ENCODE measurements around the gene INSIG1. TPM values are rescaled to one million over a fixed set of nuclear protein-coding genes. Genes with fewer than 3 reads are reported as not detected.

Gene INSIG1
- total RNA-seq, 1 donor from 2014 or later, result 90.7 TPM

DNA sequence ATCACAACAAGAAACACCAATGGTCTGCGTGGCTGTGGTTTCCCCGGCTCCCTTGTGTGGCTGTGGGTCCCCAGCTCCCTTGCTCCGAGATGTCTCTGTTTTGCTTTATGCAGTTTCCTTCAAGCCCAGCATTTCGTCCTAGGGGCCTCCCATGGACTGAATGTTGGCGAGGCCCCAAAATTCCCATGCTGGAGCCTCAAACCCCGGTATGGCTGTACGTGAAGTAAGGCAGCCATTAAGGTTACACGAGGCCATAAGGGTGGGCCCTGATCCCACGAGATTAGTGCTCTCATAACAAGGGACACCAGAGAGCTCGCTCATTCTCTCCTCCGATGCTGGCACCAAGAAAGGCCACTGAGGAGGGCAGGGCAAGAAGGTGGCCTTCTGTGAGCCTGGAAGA is 44.6 kb downstream of the INSIG1 start:
- Histone ChIP-seq H3K9me3 (no peaks in the 10 kb centered on the region), H3K4me3 (no peak overlapping the region), H3K4me1 (no peaks in the 10 kb centered on the region), H3K36me3 (no peaks in the 10 kb centered on the region), H3K27me3 (peaks cover 6% of the 10 kb centered on the region), H3K27ac (no peak overlapping the region)
- TF ChIP-seq, protein P1, sequence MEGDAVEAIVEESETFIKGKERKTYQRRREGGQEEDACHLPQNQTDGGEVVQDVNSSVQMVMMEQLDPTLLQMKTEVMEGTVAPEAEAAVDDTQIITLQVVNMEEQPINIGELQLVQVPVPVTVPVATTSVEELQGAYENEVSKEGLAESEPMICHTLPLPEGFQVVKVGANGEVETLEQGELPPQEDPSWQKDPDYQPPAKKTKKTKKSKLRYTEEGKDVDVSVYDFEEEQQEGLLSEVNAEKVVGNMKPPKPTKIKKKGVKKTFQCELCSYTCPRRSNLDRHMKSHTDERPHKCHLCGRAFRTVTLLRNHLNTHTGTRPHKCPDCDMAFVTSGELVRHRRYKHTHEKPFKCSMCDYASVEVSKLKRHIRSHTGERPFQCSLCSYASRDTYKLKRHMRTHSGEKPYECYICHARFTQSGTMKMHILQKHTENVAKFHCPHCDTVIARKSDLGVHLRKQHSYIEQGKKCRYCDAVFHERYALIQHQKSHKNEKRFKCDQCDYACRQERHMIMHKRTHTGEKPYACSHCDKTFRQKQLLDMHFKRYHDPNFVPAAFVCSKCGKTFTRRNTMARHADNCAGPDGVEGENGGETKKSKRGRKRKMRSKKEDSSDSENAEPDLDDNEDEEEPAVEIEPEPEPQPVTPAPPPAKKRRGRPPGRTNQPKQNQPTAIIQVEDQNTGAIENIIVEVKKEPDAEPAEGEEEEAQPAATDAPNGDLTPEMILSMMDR (IDR thresholded peaks at IDR 0.05), result no peak
- ATAC-seq, result no peak
- intact Hi-C loops (cut with DNase I), result loop anchor here (10.0 kb wide), 2 partner anchors 158 to 418 kb away; no protein-coding TSS in a partner anchor
- DNase-seq, result no peak

DNA sequence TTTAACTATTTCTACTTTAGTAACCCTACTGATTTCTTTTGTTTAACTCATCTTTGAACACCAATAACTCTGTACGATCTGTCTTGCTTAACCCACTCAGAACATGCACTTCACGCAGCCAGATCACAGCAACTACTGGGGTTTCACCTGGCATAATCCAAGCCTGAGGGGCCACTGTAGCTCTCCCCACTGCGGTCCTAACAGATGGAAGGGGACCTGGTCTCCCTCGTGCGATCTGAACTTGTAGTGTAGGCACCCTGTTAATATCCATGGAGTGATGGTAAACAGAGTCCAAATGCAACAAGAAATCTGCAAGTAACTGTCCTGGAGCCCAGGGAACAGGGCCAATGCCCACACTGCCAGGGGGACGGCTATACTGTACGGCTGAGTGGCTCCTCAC is 45.5 kb downstream of the INSIG1 start:
- DNase-seq (no peak), ATAC-seq (no peak)
- Histone ChIP-seq H3K4me3 (no peak overlapping the region), H3K9me3 (no peaks in the 10 kb centered on the region), H3K27ac (no peak overlapping the region), H3K27me3 (no peaks in the 10 kb centered on the region), H3K36me3 (no peaks in the 10 kb centered on the region), H3K4me1 (no peaks in the 10 kb centered on the region)
- TF ChIP-seq, protein P1 (IDR thresholded peaks at IDR 0.05), result no peak
- intact Hi-C loops (cut with DNase I), result loop anchor here (10.0 kb wide), 2 partner anchors 158 to 418 kb away; no protein-coding TSS in a partner anchor

DNA sequence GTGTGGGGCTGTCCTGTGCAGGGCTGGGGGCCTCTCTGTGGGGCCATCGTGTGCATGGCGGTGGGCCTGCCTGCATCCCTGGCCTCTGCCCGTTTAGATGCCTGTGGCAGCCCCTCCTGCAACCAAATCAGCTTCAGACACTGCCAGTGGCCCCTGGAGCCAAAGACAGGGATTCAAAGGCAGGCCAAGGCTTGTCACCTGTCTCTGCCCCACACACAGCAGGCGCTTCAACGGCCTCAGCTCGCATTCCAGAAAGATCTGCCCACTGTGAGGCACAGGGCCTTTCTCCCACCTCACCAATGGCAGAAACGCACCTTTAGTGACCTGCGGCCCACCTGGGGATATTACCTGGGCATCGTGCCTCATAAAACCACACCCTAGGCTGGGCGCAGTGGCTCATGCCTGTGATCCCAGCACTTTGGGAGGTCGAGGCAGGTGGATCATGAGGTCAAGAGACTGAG is 46.0 kb downstream of the INSIG1 start:
- TF ChIP-seq, protein P1 (IDR thresholded peaks at IDR 0.05), result no peak
- no peak overlapping the region for H3K4me3 ChIP-seq
- ATAC-seq (no peak), DNase-seq (peak; percentile 57)
- no peaks in the 10 kb centered on the region for H3K36me3 ChIP-seq
- no peaks in the 10 kb centered on the region for H3K9me3 ChIP-seq
- H3K4me1 ChIP-seq, result no peaks in the 10 kb centered on the region
- intact Hi-C loops (cut with DNase I), result loop anchor here (10.0 kb wide), 2 partner anchors 159 to 419 kb away; no protein-coding TSS in a partner anchor
- H3K27me3 ChIP-seq, result no peaks in the 10 kb centered on the region
- H3K27ac ChIP-seq, result no peak overlapping the region

DNA sequence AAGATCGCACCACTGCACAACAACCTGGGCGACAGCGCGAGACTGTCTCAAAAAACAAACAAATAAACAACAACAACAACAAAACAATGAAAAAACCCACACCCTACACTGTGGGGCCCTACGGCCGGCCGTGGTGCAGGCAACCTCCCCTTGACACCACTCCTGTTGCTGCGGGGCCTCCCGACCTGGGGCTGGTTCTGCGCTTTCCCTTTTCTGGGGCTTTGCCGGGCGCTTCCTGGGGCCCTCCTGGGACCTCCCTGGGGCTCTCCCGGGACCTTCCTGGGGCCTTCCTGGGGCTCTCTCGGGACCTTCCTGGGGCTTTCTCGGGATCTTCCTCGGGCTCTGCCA is 46.6 kb downstream of the INSIG1 start:
- H3K4me1 ChIP-seq, result no peaks in the 10 kb centered on the region
- H3K9me3 ChIP-seq, result no peaks in the 10 kb centered on the region
- ATAC-seq (no peak), DNase-seq (peak; percentile 61)
- TF ChIP-seq, protein P1 (IDR thresholded peaks at IDR 0.05), result no peak
- intact Hi-C loops (cut with DNase I), result loop anchor here (10.0 kb wide), 2 partner anchors 159 to 419 kb away; no protein-coding TSS in a partner anchor
- H3K27me3 ChIP-seq, result peaks cover 5% of the 10 kb centered on the region
- H3K36me3 ChIP-seq, result no peaks in the 10 kb centered on the region
- H3K27ac ChIP-seq, result no peak overlapping the region
- no peak overlapping the region for H3K4me3 ChIP-seq

DNA sequence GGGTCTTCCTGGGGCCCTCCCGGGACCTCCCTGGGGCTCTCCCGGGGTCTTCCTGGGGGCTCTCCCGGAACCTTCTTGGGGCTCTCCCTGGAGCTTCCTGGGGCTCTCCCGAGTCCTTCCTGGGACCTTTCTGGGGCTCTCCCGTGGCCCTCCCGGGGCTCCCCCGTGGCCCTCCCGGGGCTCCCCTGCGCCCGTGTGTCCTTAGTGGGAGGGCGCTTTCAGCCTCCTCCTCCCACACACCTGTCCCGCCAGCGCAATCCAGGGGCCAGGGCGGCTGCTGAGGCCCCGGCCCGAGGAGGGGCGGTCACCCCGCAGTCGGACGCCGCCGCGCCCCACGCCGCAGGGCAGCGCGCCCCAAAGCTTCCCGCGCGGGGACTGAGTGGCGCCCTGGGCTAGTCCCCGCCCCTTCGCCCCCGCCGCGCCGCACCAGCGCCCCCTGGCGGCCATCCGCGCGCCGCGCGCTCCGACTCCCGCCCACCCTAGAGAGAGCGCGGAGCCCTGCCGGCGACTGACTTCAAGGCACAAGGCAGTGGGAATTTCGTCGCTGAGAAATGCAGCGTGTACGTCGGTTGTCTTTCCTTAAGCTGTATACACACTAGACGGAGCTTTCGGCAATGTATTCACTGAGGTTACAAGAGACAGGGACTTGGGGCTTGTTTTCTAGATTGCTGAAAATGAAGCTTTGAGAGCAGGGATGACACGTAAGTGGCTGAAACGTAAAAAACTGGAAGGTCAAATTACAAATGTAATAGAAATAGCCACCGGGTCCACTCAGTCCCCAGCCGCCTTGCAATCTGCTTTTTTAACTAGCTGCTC is 47.1 kb downstream of the INSIG1 start:
- H3K4me3 ChIP-seq, result peak overlapping the region; percentile 43
- DNase-seq, result peak; percentile 90
- peak; percentile 97 for ATAC-seq
- intact Hi-C loops (cut with DNase I), result loop anchor here (10.0 kb wide), 2 partner anchors 160 to 420 kb away; no protein-coding TSS in a partner anchor
- TF ChIP-seq, protein P1 (IDR thresholded peaks at IDR 0.05), result peak; percentile 76
- H3K27me3 ChIP-seq, result peaks cover 5% of the 10 kb centered on the region
- no peaks in the 10 kb centered on the region for H3K36me3 ChIP-seq
- H3K27ac ChIP-seq, result no peak overlapping the region
- no peaks in the 10 kb centered on the region for H3K9me3 ChIP-seq
- H3K4me1 ChIP-seq, result no peaks in the 10 kb centered on the region

Measured in upper lobe of right lung (tissue), 1 donor.